ENCODE measurements around the gene ENTPD5. TPM values are rescaled to one million over a fixed set of nuclear protein-coding genes. Genes with fewer than 3 reads are reported as not detected.

ENTPD5 gene
- total RNA-seq, 6 experiments from 2014 or later, result 9.0 to 11.7 (median 9.7) TPM

GRCh38 chr14:74038020-74038859 is 19.2 kb upstream of the ENTPD5 start:
- Mint-ChIP-seq H3K27me3 (ENCODE audit: insufficient read depth) (no peaks in the 10 kb centered on the region), H3K4me1 (ENCODE audit: low read depth) (no peaks in the 10 kb centered on the region), H3K9me3 (no peaks in the 10 kb centered on the region), H3K36me3 (ENCODE audit: low read depth) (no peaks in the 10 kb centered on the region), H3K27ac (no peak overlapping the region), H3K4me3 (no peak overlapping the region)
- peak; percentile 66 for DNase-seq
- TF ChIP-seq, protein P1, sequence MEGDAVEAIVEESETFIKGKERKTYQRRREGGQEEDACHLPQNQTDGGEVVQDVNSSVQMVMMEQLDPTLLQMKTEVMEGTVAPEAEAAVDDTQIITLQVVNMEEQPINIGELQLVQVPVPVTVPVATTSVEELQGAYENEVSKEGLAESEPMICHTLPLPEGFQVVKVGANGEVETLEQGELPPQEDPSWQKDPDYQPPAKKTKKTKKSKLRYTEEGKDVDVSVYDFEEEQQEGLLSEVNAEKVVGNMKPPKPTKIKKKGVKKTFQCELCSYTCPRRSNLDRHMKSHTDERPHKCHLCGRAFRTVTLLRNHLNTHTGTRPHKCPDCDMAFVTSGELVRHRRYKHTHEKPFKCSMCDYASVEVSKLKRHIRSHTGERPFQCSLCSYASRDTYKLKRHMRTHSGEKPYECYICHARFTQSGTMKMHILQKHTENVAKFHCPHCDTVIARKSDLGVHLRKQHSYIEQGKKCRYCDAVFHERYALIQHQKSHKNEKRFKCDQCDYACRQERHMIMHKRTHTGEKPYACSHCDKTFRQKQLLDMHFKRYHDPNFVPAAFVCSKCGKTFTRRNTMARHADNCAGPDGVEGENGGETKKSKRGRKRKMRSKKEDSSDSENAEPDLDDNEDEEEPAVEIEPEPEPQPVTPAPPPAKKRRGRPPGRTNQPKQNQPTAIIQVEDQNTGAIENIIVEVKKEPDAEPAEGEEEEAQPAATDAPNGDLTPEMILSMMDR (IDR thresholded peaks at IDR 0.05), result peak; percentile 92

- Mint-ChIP-seq H3K27ac (no peak overlapping the region), H3K4me1 (ENCODE audit: low read depth) (no peaks in the 10 kb centered on the region), H3K9me3 (no peaks in the 10 kb centered on the region), H3K36me3 (ENCODE audit: low read depth) (no peaks in the 10 kb centered on the region), H3K27me3 (ENCODE audit: insufficient read depth) (no peaks in the 10 kb centered on the region), H3K4me3 (no peak overlapping the region)
- peak; percentile 80 for DNase-seq
- TF ChIP-seq, protein P1 (IDR thresholded peaks at IDR 0.05), result no peak
Measured at GRCh38 chr14:74035556-74035955, 16.5 kb upstream of the ENTPD5 start.

DNA sequence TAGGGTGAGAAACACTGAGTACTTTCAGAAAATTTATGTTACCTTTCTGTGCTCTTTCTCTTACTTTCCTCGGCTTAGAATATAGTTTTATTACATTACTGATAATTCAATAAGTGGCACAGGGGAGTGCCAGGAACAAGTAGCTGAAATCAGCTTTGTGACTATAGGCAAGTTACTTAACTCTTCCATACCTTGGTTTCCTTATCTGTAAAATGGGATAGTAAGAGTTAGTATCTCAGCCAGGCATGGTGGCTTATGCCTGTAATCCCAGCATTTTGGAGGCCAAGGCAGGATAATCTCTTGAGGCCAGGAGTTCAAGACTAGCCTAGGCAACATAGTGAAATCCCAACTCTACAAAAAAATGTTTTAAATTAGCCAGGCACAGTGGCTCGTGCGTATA is 15.5 kb upstream of the ENTPD5 start:
- TF ChIP-seq, protein P1 (IDR thresholded peaks at IDR 0.05), result no peak
- Mint-ChIP-seq H3K9me3 (no peaks in the 10 kb centered on the region), H3K27ac (no peak overlapping the region), H3K4me3 (no peak overlapping the region), H3K4me1 (ENCODE audit: low read depth) (no peaks in the 10 kb centered on the region), H3K36me3 (ENCODE audit: low read depth) (no peaks in the 10 kb centered on the region), H3K27me3 (ENCODE audit: insufficient read depth) (no peaks in the 10 kb centered on the region)
- DNase-seq, result no peak

DNA sequence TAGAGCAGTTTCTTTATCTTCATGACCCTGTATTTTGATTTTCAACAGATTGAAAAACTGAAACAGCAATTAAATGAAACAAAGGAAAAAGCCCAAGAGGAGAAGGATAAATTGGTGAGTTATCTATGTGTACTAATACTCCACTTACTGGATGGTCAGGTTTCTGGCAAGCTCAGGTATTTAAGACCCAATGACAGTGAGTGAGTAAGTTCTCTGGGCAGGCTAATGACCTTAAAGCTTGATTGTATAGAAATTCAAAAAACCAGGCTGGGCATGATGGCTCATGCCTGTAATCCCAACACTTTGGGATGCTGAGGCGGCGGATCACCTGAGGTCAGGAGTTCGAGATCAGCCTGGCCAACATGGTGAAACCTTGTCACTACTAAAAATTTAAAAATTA is 10.0 kb upstream of the ENTPD5 start:
- TF ChIP-seq, protein P1 (IDR thresholded peaks at IDR 0.05), result no peak
- Mint-ChIP-seq H3K27ac (no peak overlapping the region), H3K9me3 (no peaks in the 10 kb centered on the region), H3K4me1 (ENCODE audit: low read depth) (no peaks in the 10 kb centered on the region), H3K4me3 (no peak overlapping the region), H3K36me3 (ENCODE audit: low read depth) (no peaks in the 10 kb centered on the region), H3K27me3 (ENCODE audit: insufficient read depth) (no peaks in the 10 kb centered on the region)
- DNase-seq, result no peak

- DNase-seq, result no peak
- H3K9me3 Mint-ChIP-seq, result no peaks in the 10 kb centered on the region
- TF ChIP-seq, protein P1 (IDR thresholded peaks at IDR 0.05), result no peak
- H3K27me3 Mint-ChIP-seq (ENCODE audit: insufficient read depth), result no peaks in the 10 kb centered on the region; the same call in 1 of the 2 replicates
- H3K36me3 Mint-ChIP-seq (ENCODE audit: low read depth), result no peaks in the 10 kb centered on the region
- no peak overlapping the region for H3K27ac Mint-ChIP-seq
- no peak overlapping the region for H3K4me3 Mint-ChIP-seq
- H3K4me1 Mint-ChIP-seq (ENCODE audit: low read depth), result peaks cover 20% of the 10 kb centered on the region
Measured at GRCh38 chr14:74022346-74022745, 3.3 kb upstream of the ENTPD5 start.
